KG1 (cell line): ENCODE measurements around the gene PDE6A.
A peak's percentile ranks its signal among the peaks of the same experiment; 100 is the strongest.

Source experiments
- DNase-seq: peaks from one replicate; lab custom pipeline; 2025; lab: John Stamatoyannopoulos, UW

Gene PDE6A

DNA sequence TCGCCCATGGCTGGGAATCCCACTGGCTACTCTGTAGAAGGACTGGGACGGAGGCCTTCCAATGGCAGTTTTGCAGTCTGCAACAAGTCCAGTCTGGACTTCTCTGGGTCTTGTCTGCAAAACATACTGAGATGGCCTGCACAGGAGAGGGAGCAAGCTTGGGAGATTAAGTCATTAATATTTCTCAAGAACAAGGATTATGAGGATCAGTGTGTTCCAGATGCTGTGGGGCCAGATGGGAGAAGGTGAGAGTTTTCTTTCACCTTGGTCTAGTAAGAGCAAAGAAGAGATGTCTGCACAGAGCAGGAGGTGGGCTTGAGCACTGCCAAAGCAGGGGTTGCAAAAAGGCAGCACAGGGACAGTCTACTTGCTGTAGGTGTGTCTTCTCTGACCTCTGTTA, at the start of gene PDE6A:
Gene PDE6A, minus strand, starts transcription at position 128 of the 400 bp plus-strand sequence. Its CDS starts 120 bp downstream, at position 8.
- DNase-seq: no peak

DNA sequence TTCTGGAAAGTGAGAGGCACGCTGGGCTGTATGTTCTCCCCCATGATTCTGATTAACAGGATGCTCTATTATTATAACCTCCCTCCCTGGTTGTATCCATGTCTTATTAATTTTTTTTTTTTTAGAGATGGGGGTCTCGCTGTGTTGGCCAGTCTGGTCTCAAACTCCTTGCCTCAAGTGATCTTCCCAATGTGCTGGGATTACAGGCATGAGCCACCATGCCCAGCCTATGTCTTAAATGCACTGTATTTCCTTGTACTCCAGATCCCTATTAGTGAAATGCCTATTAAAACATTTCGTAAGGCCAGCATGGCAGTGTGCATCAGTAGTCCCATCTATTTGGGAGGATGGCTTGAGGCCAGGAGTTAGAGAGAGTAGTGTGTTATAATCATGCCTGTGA, 48.9 kb upstream of the PDE6A start:
- no peak for DNase-seq

DNA sequence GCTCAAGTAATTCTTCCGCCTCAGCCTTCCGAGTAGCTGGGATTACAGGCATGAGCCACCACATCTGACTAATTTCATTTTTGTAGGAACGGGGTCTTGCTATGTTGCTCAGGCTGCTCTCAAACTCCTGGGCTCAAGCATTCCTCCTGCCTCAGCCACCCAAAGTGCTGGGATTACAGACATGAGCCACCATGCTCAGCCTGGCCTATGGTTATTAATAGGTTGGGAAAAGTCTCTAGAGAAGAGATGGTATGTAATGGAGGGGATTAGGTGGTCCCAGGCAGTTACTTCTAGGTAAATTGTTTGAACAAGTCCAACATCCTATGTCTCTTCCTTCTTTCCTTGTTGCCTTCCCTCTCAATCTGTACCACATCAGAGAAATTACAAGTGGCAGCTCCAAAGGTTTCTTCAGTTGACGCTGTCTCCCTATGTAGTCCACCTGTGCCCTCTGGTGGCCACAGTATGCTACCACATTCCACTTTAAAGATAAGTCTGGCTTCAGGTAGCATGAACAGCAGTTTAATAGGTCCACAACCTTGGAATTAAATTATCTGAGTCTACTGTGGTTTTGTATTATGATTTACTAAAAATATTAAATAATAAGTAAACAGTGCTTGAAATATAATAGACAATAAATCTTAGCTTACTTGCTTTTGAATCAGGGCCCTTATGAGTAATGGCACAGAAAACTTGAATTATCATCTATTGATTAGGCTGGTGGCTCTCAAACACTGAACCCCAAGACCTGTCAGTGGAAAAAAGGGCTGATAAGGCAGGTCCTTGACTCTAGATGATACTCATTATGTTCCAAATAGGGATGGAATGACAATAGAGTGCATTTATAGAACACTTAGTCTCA, 46.2 kb upstream of the PDE6A start:
- DNase-seq: no peak

DNA sequence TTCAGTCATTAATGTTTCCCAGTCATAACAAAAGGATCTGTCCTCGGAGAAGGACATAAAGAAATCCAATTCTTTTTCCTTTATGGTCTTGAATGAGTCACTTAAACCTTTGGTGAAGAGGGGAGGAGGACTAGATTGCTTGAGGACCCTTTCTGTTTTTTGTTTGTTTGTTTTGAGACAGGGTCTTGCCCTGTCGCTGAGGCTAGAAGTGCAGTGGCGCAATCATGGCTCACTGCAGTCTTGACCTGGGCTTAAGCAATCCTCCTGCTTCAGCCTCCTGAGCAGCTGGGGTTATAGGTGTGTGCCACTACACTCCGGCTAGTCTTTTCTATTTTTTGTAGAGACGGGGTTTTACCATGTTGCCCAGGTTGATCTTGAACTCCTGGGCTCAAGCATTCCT, 43.5 kb upstream of the PDE6A start:
- DNase-seq: no peak

DNA sequence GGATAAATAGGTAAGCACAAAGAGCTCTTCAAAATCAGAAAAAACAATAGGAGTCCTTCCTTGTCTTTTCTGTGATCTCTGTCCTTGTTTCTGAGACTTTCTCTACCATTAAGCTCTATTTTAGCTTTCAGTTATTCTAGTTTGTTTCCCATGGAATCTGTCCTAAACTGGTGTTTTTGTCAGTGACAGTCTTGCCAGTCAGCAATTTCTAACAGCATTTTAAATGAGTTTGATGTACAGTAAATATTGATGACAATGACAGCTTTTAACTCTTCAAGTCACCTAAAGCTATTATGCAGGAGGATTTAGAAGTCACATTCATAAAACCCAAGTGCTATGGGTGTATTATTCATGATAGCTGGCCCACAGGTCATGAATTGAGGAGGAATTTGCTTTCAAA, 37.9 kb upstream of the PDE6A start:
- DNase-seq: no peak

DNA sequence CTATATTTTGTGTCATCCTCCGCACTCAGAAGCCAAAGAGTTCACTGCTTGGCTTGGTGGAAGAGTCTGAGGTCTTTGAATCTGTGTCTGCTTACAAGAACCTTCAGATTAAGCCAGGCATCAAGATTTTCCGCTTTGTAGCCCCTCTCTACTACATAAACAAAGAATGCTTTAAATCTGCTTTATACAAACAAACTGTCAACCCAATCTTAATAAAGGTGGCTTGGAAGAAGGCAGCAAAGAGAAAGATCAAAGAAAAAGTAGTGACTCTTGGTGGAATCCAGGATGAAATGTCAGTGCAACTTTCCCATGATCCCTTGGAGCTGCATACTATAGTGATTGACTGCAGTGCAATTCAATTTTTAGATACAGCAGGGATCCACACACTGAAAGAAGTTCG, 36.6 kb upstream of the PDE6A start:
- no peak for DNase-seq

DNA sequence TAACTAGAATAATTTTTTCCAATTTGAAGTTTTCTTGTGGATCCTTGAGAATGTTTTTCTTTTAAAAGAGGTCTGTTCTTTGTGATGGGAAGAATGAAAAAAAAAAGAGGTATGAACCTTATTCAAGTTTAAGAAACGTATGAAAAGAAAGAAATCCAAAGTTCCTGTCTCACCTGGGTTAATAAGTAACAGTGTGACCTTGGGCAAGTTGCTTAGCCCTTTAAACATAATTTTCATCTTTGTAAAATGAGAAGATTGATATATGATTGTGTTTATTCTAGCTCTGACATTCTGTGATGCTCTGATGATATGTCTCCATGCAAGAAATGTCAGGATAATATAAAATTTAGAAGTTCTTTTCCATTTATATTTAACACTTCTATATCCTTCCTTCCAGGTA, 35.3 kb upstream of the PDE6A start:
- no peak for DNase-seq

DNA sequence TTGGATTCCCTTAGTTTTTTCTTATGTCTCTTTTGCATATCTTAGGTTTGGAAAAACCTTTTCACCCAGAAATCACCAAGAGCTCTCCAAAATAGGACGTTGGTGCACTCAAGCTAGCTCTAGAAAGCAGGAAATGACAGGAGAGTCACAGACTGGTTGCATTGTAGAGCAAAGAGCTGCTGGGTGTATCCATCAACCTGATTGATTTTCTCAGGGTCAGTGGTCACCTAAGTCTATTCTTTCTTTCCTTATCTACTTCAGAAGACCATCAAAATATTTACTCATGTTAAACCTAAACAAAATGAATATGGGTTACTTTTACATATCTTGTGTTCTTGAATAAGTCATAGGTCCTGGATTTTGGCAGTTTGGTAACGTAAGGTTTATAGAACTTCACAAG, 30.8 kb upstream of the PDE6A start:
- no peak for DNase-seq

DNA sequence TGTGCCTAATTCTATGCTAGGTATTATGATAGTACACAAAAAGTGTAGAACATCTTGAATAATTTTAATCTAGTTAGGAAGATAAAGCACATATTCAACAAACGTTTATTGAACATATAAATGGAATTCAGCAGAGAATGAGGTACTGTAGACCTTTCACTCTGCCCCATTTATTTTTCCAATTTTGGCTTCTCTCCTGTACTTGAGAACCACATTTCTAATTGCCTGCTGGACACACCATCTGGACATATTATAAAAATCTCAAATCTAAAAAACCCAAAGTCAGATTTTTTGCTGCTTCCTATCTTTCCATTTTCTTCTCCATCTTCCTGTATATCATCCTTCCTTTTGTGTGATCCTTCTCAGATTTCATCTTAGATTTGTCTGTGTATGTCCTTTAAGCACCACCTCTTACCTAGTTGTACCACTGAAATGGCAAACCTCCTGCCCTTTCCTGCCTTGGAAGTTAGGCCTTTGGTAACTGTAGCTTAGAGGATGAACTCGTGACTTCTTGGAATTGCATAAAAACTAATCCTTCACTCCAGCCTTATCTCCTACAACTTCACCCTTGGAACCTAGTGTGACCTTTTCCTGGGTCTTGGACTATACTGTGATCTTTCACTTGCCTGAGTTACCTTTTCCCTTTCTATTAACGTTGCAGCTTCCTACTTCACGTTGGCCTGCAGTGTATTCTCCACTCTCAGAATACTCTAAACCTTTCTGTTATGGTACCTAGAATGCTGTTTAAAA, 24.8 kb upstream of the PDE6A start:
- DNase-seq: no peak

DNA sequence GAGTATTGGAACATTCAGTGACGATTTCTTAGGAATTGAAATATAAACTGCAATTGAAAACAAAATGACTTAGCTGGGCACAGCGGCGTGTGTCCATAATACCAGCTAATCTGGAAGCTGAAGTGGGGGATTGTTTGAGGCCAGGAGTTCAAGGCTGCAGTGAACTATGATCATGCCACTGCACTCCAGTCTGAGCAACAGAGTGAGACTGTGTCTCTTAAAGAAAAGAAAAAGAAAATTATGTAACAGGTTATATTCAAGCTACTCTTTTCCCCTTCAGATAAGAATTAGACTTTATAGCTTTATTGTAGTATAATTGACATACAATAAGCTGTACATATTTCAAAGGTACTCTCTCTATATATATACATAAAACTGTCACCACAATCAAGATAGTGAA, 22.4 kb upstream of the PDE6A start:
- no peak for DNase-seq

DNA sequence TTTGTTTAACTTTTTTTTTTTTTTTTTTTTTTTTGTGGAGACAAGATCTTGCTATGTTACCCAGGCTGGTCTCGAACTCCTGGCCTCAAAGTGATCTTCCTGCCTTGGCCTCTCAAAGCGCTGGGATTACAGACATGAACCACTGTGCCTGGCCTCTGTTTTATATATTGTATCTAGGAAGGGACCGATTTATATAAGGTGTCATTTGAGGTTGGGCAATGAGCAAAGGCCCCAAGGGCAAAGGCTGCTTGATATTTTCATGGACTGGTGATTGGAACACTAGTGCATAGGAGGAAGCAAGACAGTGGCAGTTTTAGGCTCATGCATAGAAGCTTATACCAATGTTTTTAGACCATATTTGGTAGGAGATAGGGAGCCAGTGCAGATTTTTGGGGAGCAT, 19.1 kb upstream of the PDE6A start:
- no peak for DNase-seq

DNA sequence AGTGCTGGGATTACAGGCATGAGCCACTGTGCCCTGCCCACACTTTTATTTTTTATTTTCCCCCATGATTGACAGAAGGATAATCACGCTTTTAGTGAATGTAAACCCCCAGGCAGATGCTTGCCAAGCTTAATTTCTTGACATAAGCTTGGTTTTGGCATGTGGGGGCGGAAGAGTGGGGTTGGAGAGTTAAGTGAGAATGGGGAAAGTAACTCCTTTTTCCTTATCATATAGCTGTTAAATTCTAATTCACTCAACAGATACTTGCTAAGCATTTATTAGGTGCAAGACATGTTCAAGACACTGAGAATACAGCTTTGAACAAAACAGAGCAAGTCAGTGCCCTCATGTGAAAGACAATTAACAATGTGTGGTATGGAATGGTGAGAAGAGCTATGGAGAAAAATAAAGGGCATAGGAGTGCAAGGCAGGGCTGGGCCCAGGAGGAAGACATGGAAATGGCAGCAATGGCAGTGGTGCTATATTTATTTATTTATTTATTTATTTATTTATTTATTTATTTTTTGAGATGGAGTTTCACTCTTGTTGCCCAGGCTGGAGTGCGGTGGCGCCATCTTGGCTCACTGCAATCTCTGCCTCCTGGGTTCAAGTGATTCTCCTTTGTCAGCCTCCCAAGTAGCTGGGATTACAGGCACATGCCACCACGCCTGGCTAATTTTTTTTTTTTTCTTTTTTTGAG, 18.2 kb upstream of the PDE6A start:
- no peak for DNase-seq

DNA sequence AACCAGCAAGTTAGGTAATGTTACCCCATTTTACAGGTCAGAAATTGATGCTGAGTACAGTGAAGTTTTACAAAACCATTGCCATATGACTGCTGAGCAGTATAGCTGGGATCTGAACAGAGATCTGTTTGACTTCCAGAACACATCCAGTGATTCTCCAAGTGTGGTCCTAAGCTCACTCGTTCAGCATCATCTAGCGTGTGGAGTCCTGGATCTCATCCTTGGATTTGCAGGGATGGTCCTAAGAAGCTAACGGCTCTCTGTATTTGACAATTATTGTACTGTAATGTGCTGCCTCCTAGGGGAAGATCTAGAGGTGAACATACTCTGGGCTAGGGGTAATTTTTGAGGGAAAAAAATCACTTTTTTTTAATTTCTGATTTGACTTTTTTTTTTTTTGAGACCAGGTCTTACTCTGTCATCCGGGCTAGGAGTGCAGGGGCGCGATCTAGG, 17.4 kb upstream of the PDE6A start:
- no peak for DNase-seq

DNA sequence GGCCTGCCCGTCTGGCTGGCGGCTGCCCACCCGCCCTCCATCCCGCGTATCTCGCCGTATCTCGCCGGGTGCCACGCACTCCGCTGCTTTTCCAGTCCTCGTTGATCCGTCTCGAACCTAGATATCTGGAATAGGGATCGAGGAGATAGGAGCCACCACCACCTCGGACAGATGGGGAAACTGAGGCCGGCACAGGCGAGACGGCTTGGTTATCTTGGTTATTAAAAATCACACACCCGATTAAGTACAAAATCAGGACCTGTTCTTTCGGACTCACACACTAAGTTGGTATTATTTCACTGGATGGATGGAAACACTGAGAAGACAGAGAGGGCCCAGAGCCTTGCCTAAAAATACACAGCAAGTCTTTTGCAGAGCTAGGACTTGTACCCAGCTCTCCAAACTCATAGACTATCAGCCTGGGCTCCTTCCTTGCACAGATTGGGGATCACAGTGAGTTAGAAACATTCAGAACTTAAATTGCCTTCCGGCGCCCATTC, 16.6 kb upstream of the PDE6A start:
- no peak for DNase-seq

DNA sequence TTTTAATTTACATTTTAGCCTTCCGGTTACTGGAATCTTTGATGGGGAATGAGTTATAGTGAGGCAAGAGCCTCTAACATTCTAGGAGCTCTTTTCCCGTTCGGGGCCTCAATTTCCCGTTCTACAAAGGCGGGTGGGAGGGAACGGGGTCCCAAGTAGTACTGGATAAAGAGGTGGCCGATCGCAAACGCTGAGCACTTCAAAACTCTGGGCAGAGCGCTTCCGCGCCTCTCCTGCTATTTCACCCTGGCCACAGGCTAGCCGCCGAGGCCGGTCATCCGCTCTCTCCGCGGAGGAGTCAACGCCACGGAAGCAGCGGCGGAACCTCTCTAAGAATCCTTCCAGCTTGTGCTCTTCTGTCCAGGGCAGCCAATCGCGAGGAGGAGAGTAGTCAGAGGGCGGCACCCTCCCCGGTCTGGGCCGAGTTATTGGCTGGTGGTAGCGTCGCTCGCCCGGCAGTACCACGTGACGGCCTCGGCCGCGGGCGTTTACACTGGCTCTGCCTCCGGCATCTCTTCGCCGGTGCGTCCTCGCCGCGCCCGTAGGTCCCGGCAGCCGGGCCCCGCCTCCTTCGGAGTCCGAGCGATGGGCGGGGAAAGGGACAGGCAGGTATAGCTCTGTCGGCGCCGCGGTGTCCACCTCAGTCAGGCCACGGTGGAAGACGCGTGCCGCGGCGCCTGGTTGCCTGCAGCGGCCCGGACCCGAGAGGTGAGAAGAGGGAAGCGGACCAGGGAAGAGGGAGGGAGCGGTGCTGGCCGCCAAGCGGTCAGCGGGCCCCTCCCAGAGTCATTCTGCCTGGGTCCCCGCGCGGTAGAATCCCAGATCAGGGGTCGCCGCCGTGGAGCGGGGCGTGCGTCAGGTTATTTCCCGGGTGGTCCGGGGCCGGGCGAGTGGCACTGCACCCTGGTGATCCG, 15.9 kb upstream of the PDE6A start, which contains the start of gene SLC26A2:
Gene SLC26A2, plus strand, starts transcription at position 487 of the 914 bp plus-strand sequence. CDS start 16,895 bp downstream, outside the sequence.
- DNase-seq: peak; percentile 29

DNA sequence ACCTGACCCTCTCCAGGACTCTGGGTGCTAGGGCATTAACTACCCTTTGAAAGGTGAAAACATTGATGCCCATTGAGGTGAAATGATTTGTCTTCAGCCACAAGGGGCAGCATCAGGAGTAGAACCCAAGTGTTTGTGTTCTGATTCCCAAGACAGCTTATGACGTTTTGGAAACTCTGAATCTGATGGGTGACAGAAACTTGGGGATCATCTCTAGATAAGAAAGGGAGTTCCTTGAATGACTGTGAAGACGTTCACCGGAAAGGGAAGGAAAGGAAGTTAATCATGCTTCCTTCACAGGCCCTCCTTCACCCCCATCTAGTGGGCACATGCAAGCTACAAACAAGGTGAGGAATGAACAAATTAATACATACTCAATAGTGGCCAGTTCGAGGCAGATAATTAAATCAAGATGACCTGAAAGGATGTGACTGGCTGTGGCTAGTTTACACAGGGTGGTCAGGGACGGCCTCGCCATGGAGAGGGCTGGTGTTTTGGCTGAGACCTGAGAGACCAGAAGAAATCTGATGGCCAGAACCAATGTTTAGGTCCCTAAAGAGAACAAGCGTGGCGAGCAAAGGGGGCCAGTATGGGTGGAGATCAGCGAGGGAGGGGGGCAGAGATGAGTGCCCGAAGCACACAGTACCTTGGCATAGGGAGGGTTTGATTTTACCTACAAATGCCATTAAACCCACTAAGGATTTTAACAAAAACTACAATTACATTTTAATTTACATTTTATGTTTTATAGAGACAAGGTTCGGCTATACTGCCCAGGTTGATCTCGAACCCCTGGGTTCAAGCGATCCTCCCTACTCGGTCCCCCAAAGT, 15.0 kb upstream of the PDE6A start:
- no peak for DNase-seq

DNA sequence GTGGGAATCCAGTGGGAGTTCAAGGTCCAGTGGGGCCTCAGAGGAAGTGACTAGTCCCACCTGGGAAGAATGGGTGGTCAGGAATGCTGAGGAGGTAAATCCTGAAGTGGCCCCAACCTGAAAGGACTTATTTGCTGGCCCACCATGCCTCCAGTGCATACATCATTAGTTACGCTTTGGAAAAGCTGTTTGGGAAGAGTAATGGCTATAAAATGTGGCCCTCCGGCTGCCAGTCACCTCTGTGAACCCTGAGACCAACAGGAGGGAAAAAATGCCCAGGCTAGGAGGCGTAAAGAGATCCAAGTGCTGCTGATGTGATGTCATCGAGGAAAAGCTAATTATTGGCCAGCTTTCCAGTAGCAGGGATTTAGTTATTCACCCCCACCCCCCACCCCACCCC, 13.3 kb upstream of the PDE6A start:
- DNase-seq: no peak

DNA sequence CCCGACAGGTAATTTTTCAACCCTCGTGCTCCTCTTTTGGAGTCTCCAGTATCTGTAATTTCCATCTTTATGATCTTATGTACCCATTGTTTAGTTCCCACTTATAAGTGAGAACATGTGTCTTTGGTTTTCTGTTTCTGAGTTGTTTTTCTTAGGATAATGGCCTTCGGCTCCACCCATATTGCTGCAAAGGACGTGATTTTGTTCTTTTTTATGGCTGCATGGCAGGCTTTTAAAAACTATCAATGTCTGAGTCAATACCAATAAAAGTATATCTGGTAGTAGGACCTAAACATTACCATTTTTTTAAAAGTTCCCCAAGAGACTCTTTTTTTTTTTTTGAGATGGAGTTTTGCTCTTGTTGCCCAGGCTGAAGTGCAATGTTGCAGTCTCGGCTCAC, 12.1 kb upstream of the PDE6A start:
- DNase-seq: no peak

DNA sequence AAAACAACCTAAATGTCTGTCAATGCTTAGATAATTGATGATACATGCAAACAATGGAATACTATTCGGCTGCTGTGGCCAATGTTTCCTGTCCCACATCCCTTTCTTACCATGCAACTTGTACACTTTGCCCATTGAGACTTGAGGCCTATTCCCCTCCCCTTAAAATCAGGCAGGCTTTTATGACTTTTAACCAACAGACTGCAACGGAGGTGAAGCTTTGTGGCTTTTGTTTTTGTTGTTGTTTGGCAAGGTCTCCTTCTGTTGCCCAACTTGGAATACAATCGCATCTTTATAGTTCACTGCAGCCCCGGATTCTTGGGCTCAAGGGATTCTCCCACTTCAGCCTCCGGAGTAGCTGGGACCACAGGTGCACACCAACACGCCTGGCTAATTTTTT, 10.2 kb upstream of the PDE6A start:
- no peak for DNase-seq

DNA sequence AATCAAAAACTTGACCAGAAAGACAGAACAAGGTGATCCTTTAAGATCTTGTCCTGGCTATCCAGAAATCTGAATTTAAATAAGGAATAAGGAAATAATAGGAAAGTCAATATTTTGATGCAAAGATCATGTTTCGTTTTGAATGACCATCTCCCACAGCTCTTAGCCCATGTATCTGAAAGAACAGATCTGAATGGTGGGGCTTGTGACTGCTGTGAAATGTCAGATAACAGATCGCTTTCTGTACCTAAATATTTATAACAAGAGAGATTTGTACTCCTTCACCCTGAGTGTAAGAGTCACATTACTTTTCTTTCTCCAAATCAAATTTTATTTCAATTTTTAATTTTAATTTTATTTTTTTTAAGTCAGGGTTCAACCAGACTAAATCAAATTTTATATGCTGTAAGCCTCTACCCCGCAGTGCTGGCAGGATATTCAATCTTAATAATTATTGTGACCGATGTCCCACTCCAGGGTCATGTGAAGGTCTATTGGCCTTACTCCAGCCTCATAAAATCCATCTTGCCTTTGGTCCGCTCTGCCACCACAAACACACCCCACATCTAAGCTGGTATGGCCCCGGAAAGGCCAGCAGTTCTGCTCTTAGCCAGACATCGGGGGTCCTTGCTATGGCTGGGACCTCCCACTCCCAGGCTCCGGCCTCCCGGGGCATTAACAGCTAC, 9.0 kb upstream of the PDE6A start:
- DNase-seq: no peak
